Activated CD4-positive, CD25-positive, alpha-beta regulatory T cell treated with anti-CD3 and anti-CD28 coated beads, Interleukin-2, amount 50 U/mL, for 72 hours (primary cell): Measurements from ENCODE around the gene NOTUM.

Experiments used
- DNase-seq: peaks from one replicate; pipeline ENCODE4 v3.0.0; 2021

NOTUM gene

DNA sequence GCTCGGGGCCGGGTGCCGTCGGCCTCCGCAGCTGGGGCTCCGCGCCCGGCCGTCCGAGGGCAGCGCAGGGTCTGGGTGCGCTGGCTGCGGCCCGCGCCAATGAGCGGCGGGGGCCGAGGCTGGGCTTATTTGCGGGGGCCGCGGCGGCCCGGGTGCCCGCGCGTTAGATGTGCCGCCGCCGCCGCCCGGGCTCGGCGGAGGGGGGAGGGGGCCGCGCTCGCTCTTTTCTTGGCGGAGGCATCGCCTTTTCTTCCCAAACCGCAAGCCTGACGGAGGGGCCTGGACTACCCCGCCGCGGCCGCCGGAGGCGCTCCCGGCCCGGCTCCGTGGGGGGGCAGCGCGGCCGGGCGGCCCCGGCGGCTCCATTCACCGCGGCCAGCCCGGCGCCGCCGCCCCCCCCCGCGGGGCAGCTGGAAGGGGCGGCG is at the start of gene NOTUM:
Gene NOTUM (minus strand): TSS at position 101 of the 425 bp plus-strand sequence. CDS start 278 bp downstream, outside the sequence.
- DNase-seq, result no peak

DNA sequence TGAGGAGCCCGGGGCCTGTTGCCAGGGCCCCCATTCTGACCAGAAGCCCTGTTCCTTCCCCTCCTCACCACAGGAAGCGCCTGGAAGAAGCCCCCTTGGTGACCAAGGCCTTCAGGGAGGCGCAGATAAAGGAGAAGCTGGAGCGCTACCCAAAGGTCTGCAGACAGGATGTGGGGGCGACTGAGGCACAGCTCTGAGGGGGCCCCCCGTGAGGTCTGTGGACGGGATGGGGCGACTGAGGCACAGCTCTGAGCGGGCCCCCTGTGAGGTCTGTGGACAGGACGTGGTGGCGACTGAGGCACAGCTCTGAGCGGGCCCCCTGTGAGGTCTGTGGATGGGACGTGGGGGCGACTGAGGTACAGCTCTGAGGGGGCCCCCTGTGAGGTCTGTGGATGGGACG is 48.4 kb upstream of the NOTUM start:
- no peak for DNase-seq

DNA sequence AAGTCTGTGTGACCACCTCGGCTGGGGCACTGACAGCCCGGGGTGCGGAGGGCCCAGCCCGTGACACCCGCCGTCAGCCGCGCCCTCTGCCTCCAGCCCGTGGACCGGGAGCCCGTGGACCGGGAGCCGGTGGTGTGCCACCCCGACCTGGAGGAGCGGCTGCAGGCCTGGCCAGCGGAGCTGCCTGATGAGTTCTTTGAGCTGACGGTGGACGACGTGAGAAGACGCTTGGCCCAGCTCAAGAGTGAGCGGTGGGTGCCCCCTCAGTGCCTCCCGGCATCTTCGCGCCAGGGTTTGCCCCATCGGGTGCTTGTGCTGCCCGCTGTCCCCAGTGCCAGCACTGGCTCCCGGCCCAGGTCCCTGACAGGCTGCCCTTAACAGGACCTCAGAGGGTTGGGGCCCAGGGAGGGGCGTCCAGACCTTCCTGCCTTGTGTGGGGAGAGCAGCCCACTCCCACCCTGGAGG is 48.0 kb upstream of the NOTUM start:
- DNase-seq, result no peak

DNA sequence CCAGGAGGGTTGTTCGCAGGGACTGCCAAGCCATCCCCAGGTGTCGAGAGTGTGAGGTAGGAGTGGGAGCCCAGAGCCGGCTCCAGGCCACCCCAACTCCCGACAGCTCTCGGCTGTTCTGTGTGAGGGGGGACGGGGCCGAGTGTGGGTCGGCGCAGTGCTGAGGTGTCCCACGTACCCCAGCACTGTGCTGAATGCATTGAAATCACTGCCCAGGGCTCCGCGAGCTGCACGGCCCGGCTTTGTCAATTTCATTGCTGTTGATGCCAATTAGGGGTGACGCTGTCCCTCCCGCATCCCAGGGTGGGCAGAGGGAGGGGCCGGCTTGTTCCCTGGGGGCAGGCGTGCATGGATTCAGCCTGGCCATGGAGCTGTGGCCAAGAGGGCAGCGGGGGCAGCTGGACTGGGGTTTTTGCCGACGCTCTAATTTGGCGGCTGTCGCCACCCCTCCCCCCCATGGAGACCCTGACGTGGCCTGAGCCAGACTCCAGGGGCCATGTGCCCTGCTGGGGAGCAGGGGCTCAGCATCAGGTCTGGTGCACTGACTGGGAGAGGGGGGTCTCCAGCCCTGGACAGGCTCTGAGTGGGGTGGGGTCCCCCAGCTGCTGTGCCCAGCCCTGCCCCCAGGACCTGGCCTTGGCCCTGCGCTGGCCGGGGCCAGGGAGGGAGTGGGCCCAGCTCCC is 47.4 kb upstream of the NOTUM start:
- no peak for DNase-seq

DNA sequence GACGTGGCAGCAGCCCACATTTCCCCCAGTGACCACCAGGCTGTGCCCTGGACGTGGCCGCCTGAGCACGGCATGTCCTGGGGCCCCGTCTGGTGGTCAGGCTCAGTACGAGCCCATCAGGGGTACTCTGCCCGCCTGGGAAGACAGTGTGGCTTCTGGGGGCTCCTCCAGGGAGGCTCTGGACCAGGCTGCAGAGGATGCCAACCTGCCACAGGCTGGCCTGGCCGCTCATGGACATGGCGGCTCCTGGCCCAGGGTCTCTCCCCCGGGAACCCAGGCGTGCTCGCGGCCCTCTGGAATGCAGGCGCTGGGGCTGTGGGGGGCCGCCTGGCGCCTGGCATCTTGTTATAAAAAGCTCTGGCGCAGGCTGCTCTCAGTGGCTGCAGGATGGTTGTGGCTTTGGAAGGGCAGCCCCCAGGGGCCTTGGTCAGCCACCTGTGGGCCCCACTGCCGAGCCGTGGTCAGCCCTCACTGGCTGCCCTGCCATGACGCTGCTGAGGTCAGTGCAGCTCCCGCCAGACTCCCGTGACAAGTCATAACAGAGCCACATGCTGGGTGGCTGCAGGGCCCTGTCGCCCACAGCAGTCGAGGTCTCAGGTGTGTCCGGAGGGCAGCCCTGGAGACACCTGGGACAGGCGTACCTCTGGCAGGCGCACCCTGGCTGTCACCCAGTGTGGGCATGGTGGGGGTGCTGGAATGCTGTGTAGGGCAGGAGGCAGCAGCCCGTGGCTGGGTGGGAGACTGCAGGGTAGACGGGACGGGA is 46.7 kb upstream of the NOTUM start:
- no peak for DNase-seq

DNA sequence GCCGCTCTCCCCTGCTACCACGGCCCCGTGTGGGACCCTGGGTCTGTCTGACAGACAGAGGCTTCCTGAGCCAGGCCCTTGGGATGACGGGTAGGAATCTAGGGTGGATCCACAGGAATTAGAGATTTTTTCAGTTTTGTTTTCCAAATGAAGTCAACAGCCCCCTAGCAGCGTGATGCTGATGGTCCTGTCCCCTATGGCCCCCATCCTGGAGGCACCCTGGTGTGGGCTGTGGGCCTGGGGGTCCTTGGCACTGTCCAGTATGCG is 46.2 kb upstream of the NOTUM start:
- no peak for DNase-seq

DNA sequence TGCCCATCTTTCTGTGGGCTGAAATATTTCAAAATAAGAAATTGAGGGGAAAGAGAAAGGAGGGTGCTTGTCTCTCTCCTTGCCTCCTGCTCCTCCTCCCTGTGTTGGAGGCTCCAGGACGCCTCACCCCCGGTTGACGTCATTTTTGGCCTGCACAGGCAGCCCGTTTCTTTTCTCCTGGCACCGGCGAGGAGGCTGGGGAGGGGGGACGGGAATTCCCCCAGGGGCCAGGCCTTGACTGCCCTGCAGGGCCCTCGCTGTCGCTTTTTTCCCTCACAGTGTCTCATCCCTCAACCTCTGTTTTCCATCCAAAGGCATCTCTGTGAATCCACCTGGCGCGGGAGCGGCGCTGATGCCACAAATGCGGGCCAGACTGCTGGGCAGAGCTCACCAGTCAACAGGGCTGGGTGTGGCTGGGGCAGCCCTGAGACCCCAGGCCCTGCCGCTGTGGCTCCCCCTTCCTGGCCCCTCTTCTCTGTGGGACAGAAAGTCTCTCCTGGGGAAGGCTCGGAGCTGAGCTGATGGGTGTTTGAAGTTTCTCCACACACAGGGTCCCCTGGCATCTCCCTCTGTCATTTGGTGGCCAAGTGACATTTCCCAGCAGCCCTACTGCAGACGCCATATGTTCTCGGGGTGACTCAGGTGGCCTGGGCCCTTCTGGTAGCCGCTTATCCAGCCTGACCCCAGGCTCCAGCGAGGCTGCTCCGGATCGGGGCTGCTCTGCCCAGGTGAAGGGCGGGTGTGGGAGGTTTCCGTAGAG is 45.7 kb upstream of the NOTUM start:
- DNase-seq, result no peak

DNA sequence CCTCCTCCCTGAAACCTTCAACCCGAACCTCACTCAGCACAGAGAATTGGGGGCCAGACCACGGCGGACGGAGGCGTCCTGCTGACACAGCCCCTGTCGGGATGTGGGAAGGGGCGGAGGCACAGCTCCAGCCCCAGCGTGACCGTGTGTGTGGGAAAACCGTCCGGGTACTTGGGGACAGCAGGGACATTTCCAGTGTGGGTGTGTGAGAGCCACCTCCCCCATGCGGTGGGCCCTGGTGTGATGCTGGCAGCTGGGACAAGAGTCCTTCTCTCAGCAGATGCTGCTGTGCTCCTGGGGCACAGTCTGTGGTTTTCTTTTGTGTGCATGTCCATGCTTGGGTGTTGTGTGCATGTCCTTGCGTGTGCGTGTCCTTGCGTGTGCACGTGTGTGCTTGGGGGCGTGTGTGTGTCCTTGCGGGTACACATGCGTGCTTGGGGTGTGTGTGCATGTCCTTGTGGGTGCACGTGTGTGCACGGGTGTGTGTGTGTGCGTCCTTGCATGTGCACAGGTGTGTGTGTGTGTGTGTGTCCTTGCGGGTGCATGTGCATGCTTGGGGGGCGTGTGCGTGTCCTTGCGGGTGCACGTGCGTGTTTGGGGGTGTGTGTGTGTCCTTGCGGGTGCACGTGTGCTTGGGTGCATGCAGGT is 44.8 kb upstream of the NOTUM start:
- DNase-seq, result no peak

DNA sequence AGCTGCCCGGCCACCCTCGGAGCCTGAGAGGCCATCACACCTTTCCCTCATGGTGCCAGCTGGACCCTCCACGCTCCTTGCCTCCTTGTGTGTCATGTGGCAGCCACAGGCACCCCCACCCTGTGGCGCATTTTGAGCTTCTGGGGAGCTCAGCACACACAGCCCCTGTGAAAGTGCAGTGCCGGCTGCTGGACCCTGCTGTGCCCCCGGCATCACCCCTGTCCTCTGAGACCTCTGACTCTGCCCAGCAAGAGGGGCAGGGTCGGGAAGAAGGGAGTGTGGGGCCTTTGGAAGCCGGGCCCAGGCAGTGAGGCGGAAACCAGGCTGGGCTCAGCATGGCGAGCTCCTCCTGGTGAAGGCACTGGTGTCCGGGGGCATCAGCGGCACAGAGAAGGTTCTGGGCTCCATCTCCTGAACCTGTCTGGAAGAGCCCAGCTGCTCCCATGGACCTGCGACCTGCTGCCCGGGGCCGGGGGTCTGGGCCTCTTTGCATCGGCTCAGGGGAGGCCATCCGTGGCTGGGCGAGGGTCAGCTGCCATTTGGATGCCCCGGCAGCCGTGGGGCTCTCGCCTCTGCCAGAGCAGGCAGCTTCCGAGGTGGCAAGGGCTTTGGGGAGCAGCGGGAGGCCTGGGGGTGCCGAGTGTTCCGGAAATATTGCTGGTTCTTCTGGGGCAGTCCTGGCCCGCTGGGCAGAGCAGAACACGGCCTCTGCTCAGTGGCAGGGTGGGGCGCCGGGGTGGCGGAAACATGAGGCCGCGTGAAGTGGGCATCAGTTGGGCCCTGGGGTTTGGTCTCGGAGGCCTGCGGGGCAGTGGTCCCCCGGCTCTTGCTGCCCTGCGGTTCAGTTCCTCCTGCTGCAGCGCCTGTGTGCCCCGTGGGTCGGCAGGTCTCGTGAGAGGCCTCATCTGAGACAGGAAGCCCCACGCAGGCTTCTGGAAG is 43.8 kb upstream of the NOTUM start:
- DNase-seq, result no peak

DNA sequence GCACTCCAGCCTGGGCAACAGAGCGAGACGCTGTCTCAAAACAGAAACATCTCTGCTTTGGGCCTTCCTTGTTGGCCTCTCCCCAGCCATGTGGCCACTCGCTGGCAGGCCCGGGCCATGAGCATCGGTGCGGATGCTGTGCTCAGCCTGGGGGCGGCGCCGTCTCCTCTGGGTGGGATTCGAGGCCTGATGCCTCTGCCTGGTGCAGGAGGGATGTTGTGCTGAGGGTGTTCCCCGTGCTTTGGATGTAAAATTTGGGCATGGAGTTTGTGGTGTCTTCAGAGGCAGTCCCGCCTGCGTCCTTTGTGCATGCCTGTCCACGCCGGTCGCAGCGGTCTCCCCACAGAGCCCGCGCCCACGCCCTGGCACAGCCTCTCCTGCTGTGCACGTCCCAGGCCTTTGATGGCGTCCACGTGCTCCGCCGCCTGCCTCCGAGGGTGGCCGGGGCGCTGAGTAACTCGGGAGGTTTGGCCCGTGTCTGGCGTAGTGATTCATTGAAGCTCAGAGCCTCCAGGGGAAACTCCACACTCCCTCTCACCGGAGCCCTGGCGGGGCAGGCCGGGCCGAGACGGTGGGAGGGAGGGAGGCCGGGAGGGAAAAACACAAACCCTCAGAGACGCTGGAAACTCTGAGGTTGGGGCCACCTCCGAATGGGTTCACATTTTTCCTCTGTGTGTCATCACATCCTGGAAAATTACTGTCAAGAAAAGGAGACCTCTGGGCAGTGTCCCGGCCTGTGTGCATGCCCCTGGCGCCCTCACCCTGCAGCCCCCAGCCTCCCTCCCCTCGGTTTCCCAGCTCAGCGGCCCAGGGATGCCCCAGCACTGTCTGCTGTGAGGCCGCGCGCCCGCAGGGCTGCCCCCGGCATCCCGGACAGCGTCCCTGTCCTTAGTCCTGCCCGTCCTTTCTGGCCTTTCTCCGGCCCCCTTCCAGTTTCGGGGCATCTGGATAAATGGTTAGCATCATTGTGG is 42.7 kb upstream of the NOTUM start:
- no peak for DNase-seq

DNA sequence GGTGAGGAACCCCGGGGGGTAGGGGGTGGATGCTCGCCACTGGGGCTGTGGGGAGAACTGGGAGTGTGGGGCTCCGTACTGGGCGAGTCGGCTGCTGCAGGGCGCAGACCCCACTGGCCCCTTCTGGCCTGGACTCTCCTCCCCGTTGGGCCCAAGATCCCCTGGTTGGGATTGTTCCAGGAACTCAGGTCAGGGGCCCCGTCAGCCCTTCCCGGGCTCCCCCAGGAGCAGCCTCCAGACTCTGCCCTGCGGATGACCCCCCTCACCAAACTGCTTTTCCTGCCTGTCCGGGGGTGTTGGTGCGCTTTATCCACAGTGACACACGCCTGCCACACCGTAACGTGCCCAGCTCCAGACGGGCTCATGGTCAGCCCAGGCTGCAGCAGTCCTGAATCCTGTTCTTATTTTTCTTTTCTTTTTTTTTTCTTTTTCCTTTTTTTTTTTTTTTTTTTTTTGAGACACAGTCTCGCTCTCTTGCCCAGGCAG is 40.6 kb upstream of the NOTUM start:
- no peak for DNase-seq

DNA sequence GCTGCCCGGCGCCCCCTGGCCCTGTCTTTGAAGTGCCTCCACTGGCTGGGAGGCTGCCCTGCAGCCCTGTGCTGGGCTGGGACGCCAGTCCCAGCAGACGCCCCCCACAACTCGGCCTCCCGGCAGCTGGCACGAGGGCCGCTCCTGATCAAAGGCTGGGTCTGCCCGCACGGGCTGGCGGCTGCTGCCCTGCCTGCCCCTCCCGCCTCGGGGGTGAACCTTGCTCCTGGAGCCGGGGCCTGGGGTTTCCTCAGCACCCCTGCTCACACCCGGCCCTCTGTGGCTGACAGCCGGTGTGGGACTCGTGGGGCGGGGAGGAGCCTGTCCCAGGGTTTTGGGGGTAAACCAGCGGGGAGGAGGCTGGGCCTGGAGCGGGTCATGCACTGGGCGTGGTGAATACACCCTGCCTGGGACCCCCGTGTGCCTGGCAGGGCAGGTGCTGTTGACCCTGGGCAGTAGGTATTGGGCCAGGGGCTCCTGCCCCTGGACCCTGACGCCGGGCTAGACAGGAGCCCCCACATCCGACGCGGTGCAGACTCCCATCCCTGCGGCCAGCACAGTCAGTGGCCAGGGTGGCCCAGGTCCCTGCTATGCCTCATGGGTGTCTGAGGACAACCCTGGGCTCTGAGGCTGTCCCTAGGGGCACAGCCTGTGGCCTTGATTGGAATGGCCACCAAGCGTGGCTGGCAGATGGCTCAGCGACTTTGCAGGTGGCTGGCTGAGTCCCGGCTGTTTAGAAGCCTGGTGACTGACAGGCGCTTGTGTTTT is 40.0 kb upstream of the NOTUM start:
- DNase-seq, result no peak

DNA sequence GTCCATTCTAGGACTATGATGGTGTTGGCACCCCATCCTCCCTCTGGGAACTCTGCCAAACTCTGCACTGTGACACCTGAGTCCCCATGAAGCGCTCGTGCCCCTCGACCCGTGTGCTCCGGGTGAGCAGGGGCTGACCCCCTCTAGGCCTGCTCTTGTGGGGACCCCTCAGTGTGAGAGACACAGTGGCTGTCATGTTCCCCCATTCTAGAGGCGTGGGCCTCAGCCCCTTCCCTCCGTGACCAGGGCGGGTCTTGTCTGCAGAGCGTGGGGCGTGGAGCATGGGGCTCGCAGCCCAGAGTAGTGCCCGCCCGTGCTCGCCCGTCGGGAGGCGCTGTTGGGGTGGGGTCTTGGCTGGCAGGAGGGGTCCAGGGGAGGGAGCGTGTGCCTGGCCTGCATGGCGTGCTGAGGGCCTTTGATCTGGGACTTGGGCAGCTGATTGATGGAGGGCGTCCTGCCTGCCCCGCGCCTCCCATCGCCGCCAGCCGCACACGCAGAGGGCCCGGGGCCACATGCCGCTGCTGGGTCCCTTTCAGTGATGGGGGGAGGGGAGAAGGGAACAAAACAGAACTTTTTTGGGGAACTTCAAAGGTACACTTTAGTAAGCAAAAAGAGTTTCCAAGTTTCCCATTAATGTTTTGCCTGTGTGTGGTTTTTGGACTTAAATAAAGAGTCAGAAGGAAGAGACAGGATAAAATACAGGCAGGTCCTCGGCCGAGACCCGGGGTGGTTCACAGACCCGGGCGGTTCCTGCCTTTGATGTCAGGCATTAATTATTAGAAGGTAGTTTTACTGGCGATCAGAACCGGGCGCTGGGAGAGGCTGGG is 39.2 kb upstream of the NOTUM start:
- DNase-seq, result no peak

DNA sequence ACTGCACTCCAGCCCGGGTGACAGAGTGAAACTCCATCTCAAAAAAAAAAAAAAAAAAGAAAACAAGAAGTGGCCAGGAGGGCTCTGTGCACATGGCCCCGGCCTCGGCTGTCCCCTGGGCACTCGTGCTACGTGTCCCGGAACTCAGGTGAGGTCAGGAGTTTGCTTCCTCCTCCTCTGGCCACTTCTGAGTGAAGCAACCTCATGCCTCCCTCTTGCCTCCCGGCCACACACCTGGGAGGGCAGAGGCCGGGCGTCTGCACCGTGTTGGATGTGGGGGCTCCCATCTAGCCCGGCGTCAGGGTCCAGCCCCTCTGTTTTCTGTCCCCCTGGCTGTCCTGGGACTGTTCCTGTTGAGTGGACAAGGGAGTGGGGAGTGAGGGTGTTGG is 38.6 kb upstream of the NOTUM start:
- no peak for DNase-seq

DNA sequence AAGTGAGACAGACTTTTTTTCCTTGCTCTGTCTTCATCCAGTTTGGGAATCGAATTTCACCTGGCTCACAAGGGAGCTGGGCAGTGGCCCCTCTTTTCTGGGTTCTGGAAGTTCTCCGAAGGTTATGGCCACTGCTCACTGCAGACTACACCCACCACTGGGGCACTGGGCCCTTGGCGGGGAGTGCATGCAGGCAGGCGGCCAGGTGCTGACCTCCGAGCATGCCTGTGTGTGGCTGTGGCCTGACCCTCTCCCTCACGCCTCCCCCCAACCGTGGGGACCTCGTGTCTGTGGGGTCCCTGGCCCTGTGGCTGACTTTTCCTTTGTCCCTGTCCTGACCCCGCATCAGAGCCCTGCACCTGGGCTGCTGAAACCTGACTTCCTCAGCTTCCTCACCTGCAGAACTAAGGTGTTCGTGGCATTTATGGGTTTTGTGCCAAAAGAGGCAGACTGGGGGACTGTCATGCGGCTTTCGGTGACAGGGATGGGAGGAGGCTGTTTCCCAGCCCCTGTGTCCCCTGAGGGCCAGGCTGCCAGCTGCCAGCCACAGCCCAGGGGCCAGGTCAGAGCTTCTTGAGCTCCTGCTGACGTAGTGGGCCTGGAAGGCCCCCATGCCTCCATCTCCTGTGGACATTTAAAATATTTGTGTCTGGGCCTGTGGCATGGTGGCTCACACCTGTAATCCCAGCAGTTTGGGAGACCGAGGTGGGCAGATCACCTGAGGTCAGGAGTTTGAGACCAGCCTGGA is 37.9 kb upstream of the NOTUM start:
- no peak for DNase-seq

DNA sequence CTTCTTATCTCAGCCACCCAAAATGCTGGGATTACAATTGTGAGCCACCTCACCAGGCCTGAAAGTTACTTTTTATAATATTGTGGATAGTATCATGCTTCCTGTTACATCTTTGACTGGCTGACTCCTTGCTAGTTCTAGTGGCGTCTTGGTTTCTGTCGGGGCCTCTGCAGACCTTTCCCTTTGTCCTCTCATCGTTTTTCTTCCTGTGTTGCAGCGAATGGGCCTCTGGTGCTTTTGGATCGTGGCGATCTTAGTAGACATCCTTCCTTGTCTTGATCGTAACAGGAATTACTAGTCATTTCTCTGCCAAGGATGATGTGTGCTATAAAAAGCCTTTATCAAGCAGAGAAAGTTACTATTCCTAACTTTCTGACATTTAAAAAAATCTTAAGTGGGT is 37.2 kb upstream of the NOTUM start:
- DNase-seq, result no peak

DNA sequence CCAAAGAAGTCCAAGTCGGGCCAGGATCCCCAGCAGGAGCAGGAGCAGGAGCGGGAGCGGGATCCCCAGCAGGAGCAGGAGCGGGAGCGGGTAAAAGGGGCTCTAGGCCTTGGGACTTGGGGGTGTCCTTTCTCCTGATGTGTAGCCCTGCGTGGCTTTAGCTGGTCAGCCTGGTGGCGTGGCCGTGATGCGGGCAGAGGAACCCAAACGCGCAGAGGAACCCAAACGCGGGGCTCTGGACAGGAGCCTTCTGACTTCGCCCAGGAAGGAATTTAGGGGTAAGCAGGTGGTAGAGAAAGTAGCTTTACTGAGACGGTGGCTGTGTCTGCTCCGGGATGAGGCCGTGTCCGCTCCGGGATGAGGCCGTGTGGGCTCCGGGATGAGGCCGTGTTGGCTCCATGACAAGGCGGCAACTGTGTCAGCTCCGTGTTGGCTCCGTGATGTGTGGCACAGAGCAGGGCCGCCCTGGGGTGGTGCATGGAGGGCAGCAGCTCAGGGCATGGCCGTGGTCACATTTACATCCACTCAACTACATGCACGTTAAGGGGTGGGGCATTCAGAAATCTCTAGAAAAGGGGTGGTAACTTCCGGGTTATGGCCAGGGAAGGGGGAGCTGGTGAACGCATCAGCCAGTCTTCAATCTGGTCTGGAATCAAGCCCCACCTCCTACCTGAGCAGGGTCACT is 35.9 kb upstream of the NOTUM start:
- DNase-seq, result no peak

DNA sequence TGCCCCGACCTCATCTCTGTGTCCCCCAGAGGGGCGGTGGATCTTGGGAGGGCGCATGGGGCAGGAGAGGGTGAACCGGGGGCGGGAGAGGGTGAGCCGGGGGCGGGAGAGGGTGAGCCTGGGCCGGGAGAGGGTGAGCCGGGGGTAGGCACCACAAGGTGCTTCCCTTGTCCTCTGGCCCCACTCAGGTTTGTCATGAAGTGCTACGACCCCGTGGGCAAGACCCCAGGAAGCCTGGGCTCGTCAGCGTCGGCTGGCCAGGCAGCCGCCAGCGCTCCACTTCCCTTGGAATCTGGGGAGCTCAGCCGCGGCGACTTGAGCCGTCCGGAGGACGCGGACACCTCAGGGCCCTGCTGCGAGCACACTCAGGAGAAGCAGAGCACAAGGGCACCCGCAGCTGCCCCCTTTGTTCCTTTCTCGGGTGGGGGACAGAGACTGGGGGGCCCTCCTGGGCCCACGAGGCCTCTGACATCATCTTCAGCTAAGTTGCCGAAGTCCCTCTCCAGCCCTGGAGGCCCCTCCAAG is 35.3 kb upstream of the NOTUM start:
- DNase-seq, result no peak
